T-helper 22 cell (primary cell): ENCODE results near the gene PDE8B.

Experiments
- DNase-seq: peaks from one replicate; pipeline ENCODE4 v3.0.0-alpha.2; 2020; ENCODE audit warnings: low read depth

The PDE8B gene

GRCh38 chr5:77409870-77410621, 199.6 kb downstream of the PDE8B start:
- no peak for DNase-seq

- DNase-seq: no peak
Observed at GRCh38 chr5:77413049-77413448, 202.6 kb downstream of the PDE8B start.

GRCh38 chr5:77418162-77418561, 207.7 kb downstream of the PDE8B start:
- DNase-seq: no peak

GRCh38 chr5:77418601-77419581, 208.4 kb downstream of the PDE8B start:
- no peak for DNase-seq

GRCh38 chr5:77419644-77420582, 209.4 kb downstream of the PDE8B start:
- DNase-seq: no peak

- DNase-seq: no peak
Observed at GRCh38 chr5:77420940-77421339, 210.5 kb downstream of the PDE8B start.

GRCh38 chr5:77423022-77423750, 212.7 kb downstream of the PDE8B start:
- no peak for DNase-seq

GRCh38 chr5:77424921-77425320, 214.4 kb downstream of the PDE8B start:
- DNase-seq: no peak

GRCh38 chr5:77425420-77425819, 214.9 kb downstream of the PDE8B start:
- no peak for DNase-seq

GRCh38 chr5:77425998-77426659, 215.6 kb downstream of the PDE8B start:
- DNase-seq: no peak

GRCh38 chr5:77426670-77427069, 216.2 kb downstream of the PDE8B start:
- no peak for DNase-seq

- no peak for DNase-seq
Observed at GRCh38 chr5:77427998-77428397, 217.5 kb downstream of the PDE8B start.

GRCh38 chr5:77428526-77428925, 218.0 kb downstream of the PDE8B start:
- DNase-seq: no peak

GRCh38 chr5:77430726-77431125, 220.2 kb downstream of the PDE8B start:
- DNase-seq: no peak

- DNase-seq: no peak
Observed at GRCh38 chr5:77431286-77431685, 220.8 kb downstream of the PDE8B start.

GRCh38 chr5:77431719-77432118, 221.2 kb downstream of the PDE8B start:
- DNase-seq: no peak

GRCh38 chr5:77437194-77437593, 226.7 kb downstream of the PDE8B start:
- DNase-seq: no peak

- no peak for DNase-seq
Observed at GRCh38 chr5:77438071-77438470, 227.6 kb downstream of the PDE8B start.

GRCh38 chr5:77443670-77444069, 233.2 kb downstream of the PDE8B start:
- DNase-seq: no peak

GRCh38 chr5:77444356-77444755, 233.9 kb downstream of the PDE8B start:
- DNase-seq: no peak

GRCh38 chr5:77448831-77449230, 238.4 kb downstream of the PDE8B start:
- DNase-seq: no peak
